ENCODE measurements around the gene BACH2. TPM values are rescaled to one million over a fixed set of nuclear protein-coding genes. Genes with fewer than 3 reads are reported as not detected.

The BACH2 gene
- total and polyA plus RNA-seq, 2 of the 8 experiments (the other 6 are each of a cell fraction or from before 2014, with no cell fraction given): 1.9 to 5.9 TPM

- no peaks in the 10 kb centered on the region for H3K27me3 ChIP-seq (replicated peaks in 1 of 4; ENCODE audit: control insufficient read depth in 3 of 4, extremely low read depth in 1 of 4, insufficient read depth in 3 of 4, low read length in 3 of 4)
- no peak overlapping the region for H2BK5ac ChIP-seq (ENCODE audit: low read depth, low read length)
- H3K23me2 ChIP-seq (ENCODE audit: low read depth, low read length): peaks cover 2% of the 10 kb centered on the region; the same call in 1 of the 2 replicates
- H3K4me3 ChIP-seq (ENCODE audit: extremely low read depth in 1 of 4, insufficient read depth in 2 of 4, low read depth in 3 of 4, low read length in 4 of 4): no peak overlapping the region
- DNase-seq (ENCODE audit: low read depth in 1 of 2, low spot score in 2 of 2) (no peak), FAIRE-seq (no peak)
- no peak overlapping the region for H3K27ac ChIP-seq (ENCODE audit: low read depth, low read length)
- H4K91ac ChIP-seq (replicated peaks; ENCODE audit: insufficient read length, low read length): no peak overlapping the region
- no peak overlapping the region for H3K56ac ChIP-seq (replicated peaks; ENCODE audit: insufficient read length, low read depth, low read length)
- no peaks in the 10 kb centered on the region for H3K9me3 ChIP-seq (ENCODE audit: insufficient read depth in 2 of 2, low read depth in 1 of 2, low read length in 1 of 2)
- no peak for TF ChIP-seq KDM5A (IDR thresholded peaks at IDR 0.05; ENCODE audit: low read length)
- peak in 1 of 3 experiments; percentile 17; a peak in 1 of 4 replicates for TF ChIP-seq CTCF (IDR thresholded peaks at IDR 0.05; ENCODE audit: control extremely low read depth in 1 of 3, insufficient read depth in 1 of 3, low read depth in 1 of 3, low read length in 3 of 3)
- peak in 1 of 2 experiments; percentile 24; a peak in 2 of 4 replicates for TF ChIP-seq RAD21 (IDR thresholded peaks at IDR 0.05 in 1 of 2, conservative IDR thresholded peaks at IDR 0.05 in 1 of 2; ENCODE audit: low read depth in 2 of 2, low read length in 2 of 2)
- CTCF ChIA-PET (ENCODE audit: partially characterized antibody): interaction anchor here (0.6 to 1.7 kb wide), 6 partner anchors 8 to 56 kb away, joined by 3 to 7 read pairs (median 3); no protein-coding TSS in a partner anchor
- no peak overlapping the region for H2BK20ac ChIP-seq (ENCODE audit: low read length)
- H4K8ac ChIP-seq (ENCODE audit: extremely low read depth, insufficient read depth, low read length): no peak overlapping the region
- no peak overlapping the region for H3K23ac ChIP-seq (ENCODE audit: insufficient read length)
- no peak overlapping the region for H3K18ac ChIP-seq (ENCODE audit: extremely low read depth, low read length)
- H2AFZ ChIP-seq (ENCODE audit: low read length): no peak overlapping the region
- no peaks in the 10 kb centered on the region for H3K36me3 ChIP-seq (ENCODE audit: control insufficient read depth in 2 of 4, insufficient read depth in 4 of 4, low read length in 3 of 4)
- no peak overlapping the region for H3K4me2 ChIP-seq (ENCODE audit: insufficient read depth in 1 of 2, low read depth in 2 of 2, low read length in 2 of 2)
- no peak overlapping the region for H3K9ac ChIP-seq (replicated peaks in 1 of 4; ENCODE audit: extremely low read depth in 1 of 4, low read depth in 3 of 4, low read length in 3 of 4)
- no peaks in the 10 kb centered on the region for H4K20me1 ChIP-seq (replicated peaks in 1 of 2; ENCODE audit: control insufficient read depth in 1 of 2, insufficient read depth in 2 of 2, low read length in 2 of 2)
- no peaks in the 10 kb centered on the region for H3K79me2 ChIP-seq (ENCODE audit: control insufficient read depth in 1 of 2, insufficient read depth in 2 of 2, low read length in 2 of 2)
- POLR2A ChIA-PET (ENCODE audit: partially characterized antibody): no interaction called here
- H2AK5ac ChIP-seq (ENCODE audit: low read depth, low read length): no peak overlapping the region
- H3K79me1 ChIP-seq (ENCODE audit: low read depth, low read length): no peaks in the 10 kb centered on the region
- 79% methylated on average over 4 of the region's 4 CpGs; no CpG with 5 or more reads in 1 of the 2 experiments for WGBS, 2 experiments (ENCODE audit: extremely low coverage in 1 of 2, insufficient coverage in 1 of 2, insufficient read length in 1 of 2, insufficient replicate concordance in 2 of 2, low coverage in 1 of 2, low lambda C conversion rate in 2 of 2, missing lambda C conversion rate in 1 of 2)
- no peaks in the 10 kb centered on the region for H3K4me1 ChIP-seq (replicated peaks in 1 of 4; ENCODE audit: control insufficient read depth in 3 of 4, insufficient read depth in 4 of 4, low read length in 3 of 4)
- no peak overlapping the region for H2BK12ac ChIP-seq (ENCODE audit: low read depth, low read length)
- H3K14ac ChIP-seq (ENCODE audit: insufficient read length): no peak overlapping the region
- no peak overlapping the region for H2BK120ac ChIP-seq (replicated peaks; ENCODE audit: low read depth, low read length)
- H2BK15ac ChIP-seq (ENCODE audit: low read length): no peak overlapping the region
- no peak overlapping the region for H3K4ac ChIP-seq (replicated peaks; ENCODE audit: insufficient read length, low read depth, low read length)
- H4K5ac ChIP-seq (ENCODE audit: insufficient read length, low read depth, low read length): no peak overlapping the region
These were observed 198.6 kb downstream of the BACH2 start for GRCh38 chr6:90098001-90098531.
